AG09319 (cell line): ENCODE results near the gene FGGY.

Source experiments
- DNase-seq: peaks from one replicate; pipeline ENCODE4 v3.0.0-alpha.2; 2010; ENCODE audit warnings: low read depth; ENCODE audit errors: extremely low read depth
- CTCF ChIP-seq: IDR thresholded peaks from 2 replicates; pipeline ENCODE4 v1.5.1; 2011; ENCODE audit warnings: low read depth, mild to moderate bottlenecking, inconsistent platforms, low read length, moderate library complexity

Gene FGGY

DNA sequence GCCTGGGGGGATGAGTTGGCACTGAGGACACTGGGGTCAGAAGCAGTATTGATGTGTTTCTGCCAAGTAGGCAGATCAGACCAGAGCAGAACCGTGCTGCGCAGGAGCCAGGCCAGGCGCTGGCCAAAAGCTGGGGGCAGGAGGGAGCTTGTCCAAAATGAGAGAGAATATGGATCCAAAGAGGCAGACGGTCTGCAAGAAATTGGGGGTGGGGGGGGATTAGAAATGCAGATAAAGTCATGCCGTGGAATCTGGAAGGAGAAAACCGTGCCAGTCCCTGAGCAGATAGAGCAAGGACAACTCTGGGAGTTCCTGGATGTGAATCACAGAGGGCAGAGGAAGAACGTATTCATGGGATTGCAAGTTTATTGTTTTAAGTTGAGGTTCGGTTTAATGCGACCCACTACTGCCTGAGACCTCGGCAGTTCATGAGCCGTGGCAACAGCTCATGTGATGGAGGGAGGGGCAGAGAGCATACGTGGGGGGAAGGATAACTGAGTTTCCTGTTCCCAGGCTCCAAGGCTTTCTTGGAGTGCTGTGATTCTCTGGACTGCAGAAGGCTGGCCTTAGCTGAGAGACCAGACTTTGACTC is 224.0 kb downstream of the FGGY start:
- no peak for TF ChIP-seq CTCF
- peak; percentile 42 for DNase-seq

DNA sequence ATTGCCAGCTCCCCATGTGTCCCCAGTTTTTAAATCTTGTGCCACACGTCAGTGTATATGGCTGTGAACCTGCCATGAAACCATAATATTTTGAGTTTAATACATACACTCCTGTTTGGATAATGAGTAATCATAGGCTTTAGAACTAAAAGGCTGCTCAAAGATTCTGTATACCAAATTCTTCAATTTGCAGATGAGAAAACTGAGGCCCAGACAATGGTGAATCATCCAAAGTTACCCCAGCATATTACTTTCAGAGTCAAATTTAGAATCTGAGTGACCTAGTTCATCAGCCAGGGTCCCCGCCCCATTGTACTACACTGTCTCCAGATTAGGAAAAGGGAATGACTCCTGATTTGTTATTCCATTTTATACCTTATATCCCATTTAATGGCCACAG is 224.6 kb downstream of the FGGY start:
- TF ChIP-seq CTCF, result no peak
- DNase-seq, result no peak

DNA sequence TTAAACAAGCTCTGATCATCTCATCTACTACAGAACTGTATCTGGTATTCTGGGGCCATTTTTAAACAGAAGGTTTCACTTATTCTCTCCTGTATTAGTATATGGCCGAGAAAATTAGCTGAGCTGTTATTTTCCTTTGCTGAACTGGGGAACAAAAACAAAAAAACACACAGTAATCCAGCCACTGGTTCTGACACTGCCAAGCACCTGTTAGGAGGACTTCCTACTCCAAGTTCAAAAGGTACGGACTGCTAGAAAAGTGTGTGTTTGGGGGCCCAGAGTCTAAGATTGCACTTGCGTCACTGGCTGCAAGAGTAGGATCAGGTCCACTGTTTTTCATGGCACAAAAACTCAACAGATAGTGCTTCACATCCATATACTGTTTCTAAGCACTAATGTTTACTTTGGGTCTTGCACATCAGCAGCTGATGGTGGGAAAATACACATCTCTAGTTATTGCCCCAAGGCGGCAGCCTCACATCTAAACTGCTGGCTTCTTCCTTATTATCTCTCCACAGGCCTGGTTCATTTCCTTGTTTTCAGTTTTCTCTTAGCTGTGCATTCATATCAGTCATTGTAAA is 226.1 kb downstream of the FGGY start:
- no peak for TF ChIP-seq CTCF
- no peak for DNase-seq

GRCh38 chr1:59523745-59524450 is 227.0 kb downstream of the FGGY start:
- TF ChIP-seq CTCF, result no peak
- DNase-seq, result no peak

DNA sequence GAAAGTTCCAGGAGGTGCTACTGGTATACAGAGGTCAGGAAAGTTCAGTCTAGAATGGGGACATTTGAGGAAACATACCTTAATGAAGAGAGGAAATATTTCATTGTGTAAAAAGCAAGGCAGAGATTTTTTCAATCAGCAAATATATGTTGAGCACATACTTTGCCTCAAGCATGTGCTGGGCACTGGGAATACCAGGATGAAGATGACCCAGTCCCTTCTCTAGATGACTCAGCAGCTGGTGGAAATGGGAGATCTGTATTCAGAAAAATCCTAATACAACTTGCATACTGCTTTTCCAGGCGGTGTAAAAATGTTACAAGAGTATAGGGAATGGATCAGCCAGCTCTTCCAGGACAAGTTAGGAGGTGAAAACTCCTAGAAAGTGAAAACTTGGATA is 229.3 kb downstream of the FGGY start:
- DNase-seq, result no peak
- no peak for TF ChIP-seq CTCF

DNA sequence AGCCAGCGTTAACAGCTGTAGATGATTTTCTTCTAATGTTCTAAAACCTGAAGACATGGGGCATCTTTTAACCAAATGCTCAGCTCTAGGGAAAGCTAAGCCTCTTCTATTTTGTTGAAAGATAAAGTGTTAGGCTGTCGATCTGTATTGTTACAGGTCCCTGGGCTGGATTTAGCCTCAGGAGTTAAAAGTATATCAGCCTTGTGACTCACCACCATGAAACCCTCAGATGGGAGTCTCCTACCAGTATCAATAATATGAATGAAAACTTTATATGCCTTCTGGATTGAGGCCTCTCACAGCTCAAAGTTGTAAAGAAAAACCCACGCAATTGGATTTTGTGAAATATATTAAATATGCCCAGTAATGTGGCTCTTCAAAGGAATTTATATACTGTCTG is 231.6 kb downstream of the FGGY start:
- no peak for TF ChIP-seq CTCF

GRCh38 chr1:59528900-59529299 is 232.0 kb downstream of the FGGY start:
- no peak for DNase-seq
- TF ChIP-seq CTCF, result no peak

More for the DNA sequence above, 231.6 kb downstream of the FGGY start:
- no peak for DNase-seq
